OCI-LY7 (cell line): Measurements from ENCODE around the gene KIFBP. TPM values are rescaled to one million over a fixed set of nuclear protein-coding genes. Genes with fewer than 3 reads are reported as not detected.
"Not testable (repeated sequence)": the region's sequence is repeated elsewhere in the genome, so short reads cannot be mapped to it uniquely, and the experiment has no call there.

Experiments
- BruUV-seq: library from RNA; stranded (reverse); fragments of 400-500 nt; replicated peaks from 2 replicates; lab custom pipeline; 2021; lab: Mats Ljungman, UMichigan
- CTCF ChIA-PET: fragments of 300-600 bp; sonication (Branson Sonifier 250); formaldehyde crosslinking; loops from one replicate; lab custom pipeline; 2022; ENCODE audit warnings: antibody characterized with exemption; ENCODE audit not compliant: unreplicated experiment; lab: Charles Lee
- POLR2A ChIA-PET: fragments of 300-600 bp; sonication (Branson Sonifier 250); formaldehyde crosslinking; loops from one replicate; lab custom pipeline; 2022; ENCODE audit warnings: antibody characterized with exemption; lab: Charles Lee
- DNase-seq: peaks from one replicate; pipeline ENCODE4 v3.0.0-alpha.2; 2015; ENCODE audit warnings: low spot score
- H2AFZ ChIP-seq: fragments of 200-600 bp; sonication (generic), shearing (Covaris generic); 2 replicates; pipeline ENCODE4 v1.6.1; 2014; ENCODE audit warnings: mild to moderate bottlenecking, antibody characterized with exemption, low read length, moderate library complexity
- H3K27ac ChIP-seq: fragments of 200-600 bp; sonication (generic); 2 replicates; pipeline ENCODE4 v1.5.1; 2014; ENCODE audit warnings: mixed run types, low read depth, mild to moderate bottlenecking, moderate library complexity, low read length, inconsistent platforms; ENCODE audit not compliant: poor library complexity, severe bottlenecking
- H3K36me3 ChIP-seq: fragments of 200-600 bp; sonication (generic); 2 replicates; pipeline ENCODE4 v1.6.1; 2014; ENCODE audit warnings: mild to moderate bottlenecking, antibody characterized with exemption, low read length, moderate library complexity, mixed read lengths; ENCODE audit not compliant: insufficient read depth
- H3K4me1 ChIP-seq: fragments of 200-600 bp; sonication (generic); 2 replicates; pipeline ENCODE4 v1.5.1; 2014; ENCODE audit warnings: mild to moderate bottlenecking, low read length; ENCODE audit not compliant: insufficient read depth, poor library complexity, severe bottlenecking
- H3K4me2 ChIP-seq: fragments of 200-600 bp; sonication (generic); 2 replicates; pipeline ENCODE4 v1.6.1; 2014; ENCODE audit warnings: mild to moderate bottlenecking, low read length
- H3K4me3 ChIP-seq: fragments of 200-600 bp; sonication (generic); 2 replicates; pipeline ENCODE4 v1.5.1; 2014; ENCODE audit warnings: mild to moderate bottlenecking, low read depth, low read length; ENCODE audit not compliant: poor library complexity, severe bottlenecking
- H3K79me2 ChIP-seq: fragments of 200-600 bp; sonication (generic); 2 replicates; pipeline ENCODE4 v1.6.1; 2016; ENCODE audit warnings: low read depth, mild to moderate bottlenecking, low read length, moderate library complexity, mixed read lengths; ENCODE audit not compliant: insufficient read depth
- H3K9me2 ChIP-seq: fragments of 200-600 bp; sonication (generic); 2 replicates; pipeline ENCODE4 v1.6.1; 2016; ENCODE audit warnings: mild to moderate bottlenecking, low read length, mixed read lengths; ENCODE audit not compliant: insufficient read depth
- H3K9me3 ChIP-seq: fragments of 200-600 bp; sonication (generic); 2 replicates; pipeline ENCODE4 v1.6.1; 2014; ENCODE audit warnings: mild to moderate bottlenecking, mixed run types, low read length, mixed read lengths
- H4K20me1 ChIP-seq: fragments of 200-600 bp; sonication (generic); 2 replicates; pipeline ENCODE4 v1.6.1; 2014; ENCODE audit warnings: mild to moderate bottlenecking, antibody characterized with exemption, low read length, moderate library complexity, mixed read lengths; ENCODE audit not compliant: insufficient read depth
- CTCF ChIP-seq: fragments of 200-600 bp; sonication (generic); conservative IDR thresholded peaks from 2 replicates; pipeline ENCODE4 v1.5.1; 2014; ENCODE audit warnings: mild to moderate bottlenecking, antibody characterized with exemption, low read length, moderate library complexity, mixed read lengths
- EZH2phosphoT487 ChIP-seq: fragments of 200-600 bp; sonication (generic); IDR thresholded peaks from 2 replicates; pipeline ENCODE4 v1.6.1; 2018; ENCODE audit warnings: low read depth, borderline replicate concordance, mild to moderate bottlenecking, mixed run types, antibody characterized with exemption, low read length, moderate library complexity, mixed read lengths
- intact Hi-C: fragments of 100-400 bp; cut with micrococcal nuclease; formaldehyde crosslinking; loops from one replicate; pipeline ENCODE4 v1.10.0; 2022; ENCODE audit not compliant: unreplicated experiment
- total RNA-seq, 2 experiments: library from RNA; depleted of rRNA in 1 of 2; stranded (reverse); fragments of >200 nt in 1 of 2; shearing (Covaris generic) in 1 of 2; gene quantifications; 2 replicates each; pipeline ENCODE4 v1.2.3, GENCODE V29; 2014 to 2022

KIFBP gene
- total RNA-seq, 2 experiments from 2014 or later = 5.4 to 11.9 TPM

GRCh38 chr10:68973975-68974374, 14.6 kb upstream of the KIFBP start:
- TSS peak; percentile 11 for BruUV-seq
- Histone ChIP-seq H3K4me3 (no peak overlapping the region), H3K4me2 (no peak overlapping the region), H4K20me1 (peaks cover 21% of the 10 kb centered on the region; the same call in 1 of the 2 replicates), H3K79me2 (peaks cover 22% of the 10 kb centered on the region; the same call in 1 of the 2 replicates), H3K36me3 (peaks cover 100% of the 10 kb centered on the region), H3K4me1 (no peaks in the 10 kb centered on the region), H3K9me3 (no peaks in the 10 kb centered on the region), H2AFZ (no peak overlapping the region), H3K27ac (no peak overlapping the region), H3K9me2 (no peaks in the 10 kb centered on the region)
- intact Hi-C loops = no loop called here
- DNase-seq = no peak
- TF ChIP-seq CTCF (no peak), EZH2phosphoT487 (no peak)
- POLR2A ChIA-PET = interaction anchor here (0.6 to 0.7 kb wide), 3 partner anchors 12 to 114 kb away, joined by 3 read pairs; no protein-coding TSS in a partner anchor
- CTCF ChIA-PET = no interaction called here

- DNase-seq, H3K4me3 ChIP-seq, H3K9me3 ChIP-seq, H2AFZ ChIP-seq, H3K27ac ChIP-seq, H3K4me1 ChIP-seq, BruUV-seq, H3K4me2 ChIP-seq, H3K9me2 ChIP-seq, CTCF ChIA-PET: not testable (repeated sequence)
- POLR2A ChIA-PET = interaction anchor here (1.7 kb wide), 1 partner anchor 9 kb away, joined by 5 read pairs; no protein-coding TSS in a partner anchor
- intact Hi-C loops = loop anchor here (5.0 kb wide), 1 partner anchor 224 kb away; no protein-coding TSS in a partner anchor
- H3K36me3 ChIP-seq = peaks cover 98% of the 10 kb centered on the region
- peaks cover 21% of the 10 kb centered on the region; the same call in 1 of the 2 replicates for H4K20me1 ChIP-seq
- peaks cover 15% of the 10 kb centered on the region; the same call in 1 of the 2 replicates for H3K79me2 ChIP-seq
These were observed 12.6 kb upstream of the KIFBP start for GRCh38 chr10:68975936-68976473.

DNA sequence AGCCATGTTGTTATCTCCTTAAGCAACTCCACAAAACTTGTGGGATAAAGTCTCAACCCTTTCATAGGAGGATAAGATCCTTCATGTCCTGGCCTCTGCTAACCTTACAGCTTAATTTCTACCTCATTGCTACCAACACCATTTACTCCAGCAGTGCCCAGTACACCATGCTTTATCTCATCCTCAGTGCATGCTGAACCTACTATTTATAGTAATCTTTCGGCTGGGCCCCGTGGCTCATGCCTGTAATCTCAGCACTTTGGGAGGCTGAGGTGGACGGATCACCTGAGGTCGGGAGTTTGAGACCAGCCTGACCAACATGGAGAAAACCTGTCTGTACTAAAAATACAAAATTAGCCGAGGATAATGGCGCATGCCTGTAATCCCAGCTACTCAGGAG, 8.9 kb upstream of the KIFBP start:
- H2AFZ ChIP-seq, H3K4me1 ChIP-seq, CTCF ChIA-PET, H3K4me2 ChIP-seq, H3K9me3 ChIP-seq, H3K4me3 ChIP-seq, POLR2A ChIA-PET, BruUV-seq, H3K27ac ChIP-seq, DNase-seq, H3K9me2 ChIP-seq: not testable (repeated sequence)
- peaks cover 98% of the 10 kb centered on the region for H3K36me3 ChIP-seq
- H4K20me1 ChIP-seq = peaks cover 14% of the 10 kb centered on the region; the same call in 1 of the 2 replicates
- peaks cover 18% of the 10 kb centered on the region; the same call in 1 of the 2 replicates for H3K79me2 ChIP-seq
- intact Hi-C loops = loop anchor here (5.0 kb wide), 1 partner anchor 227 kb away; no protein-coding TSS in a partner anchor
